Vagina (tissue), 2 donors: ENCODE results near the gene KANSL3. TPM values are rescaled to one million over a fixed set of nuclear protein-coding genes. Genes with fewer than 3 reads are reported as not detected.
"Not testable (repeated sequence)": the region's sequence is repeated elsewhere in the genome, so short reads cannot be mapped to it uniquely, and the experiment has no call there.

Source experiments
- DNase-seq, 2 donors: peaks; one replicate each; pipeline ENCODE4 v3.0.0-alpha.2; 2017; ENCODE audit errors: extremely low spot score in 2 of 2
- H3K27ac ChIP-seq: fragments of 200-600 bp; sonication (generic); one replicate; pipeline ENCODE4 v1.5.1; 2019
- H3K27me3 ChIP-seq: fragments of 200-600 bp; sonication (generic); one replicate; pipeline ENCODE4 v1.5.1; 2019
- H3K36me3 ChIP-seq, 2 donors: fragments of 200-600 bp; sonication (generic); one replicate each; pipeline ENCODE4 v1.5.1; 2017 to 2019
- H3K4me1 ChIP-seq: fragments of 200-600 bp; sonication (generic); one replicate; pipeline ENCODE4 v1.5.1; 2019
- H3K4me3 ChIP-seq, 2 donors: fragments of 200-600 bp; sonication (generic); 1 replicate in 1 of 2; 2 replicates in 1 of 2; pipeline ENCODE4 v1.5.1; 2016 to 2019
- H3K9me3 ChIP-seq: fragments of 200-600 bp; sonication (generic); one replicate; pipeline ENCODE4 v1.5.1; 2019
- CTCF ChIP-seq, 3 experiments: fragments of 450-650 bp in 2 of 3; fragments of 200-600 bp in 1 of 3; sonication (generic) in 1 of 3; IDR thresholded peaks; one replicate each; pipeline ENCODE4 v1.5.1; 2017 to 2019; ENCODE audit warnings: antibody characterized with exemption in 3 of 3, mild to moderate bottlenecking in 2 of 3, moderate library complexity in 2 of 3
- POLR2A ChIP-seq, 2 donors: fragments of 450-650 bp; IDR thresholded peaks; one replicate each; pipeline ENCODE4 v1.6.1; 2017; ENCODE audit warnings: antibody characterized with exemption in 2 of 2, mild to moderate bottlenecking in 2 of 2, moderate library complexity in 2 of 2
- POLR2AphosphoS5 ChIP-seq, 2 donors: sonication (generic); formaldehyde crosslinking; IDR thresholded peaks; one replicate each; pipeline ENCODE4 v1.9.0; 2017; ENCODE audit warnings: antibody characterized with exemption in 2 of 2, mild to moderate bottlenecking in 2 of 2, low read depth in 1 of 2; ENCODE audit not compliant: insufficient read depth in 1 of 2
- intact Hi-C: fragments of 100-400 bp; cut with DNase I; formaldehyde crosslinking; loops from one replicate; pipeline ENCODE4 v1.15.1; 2023
- total RNA-seq: library from RNA; depleted of rRNA; stranded (reverse); fragments of >200 nt; gene quantifications from one replicate; pipeline ENCODE4 v1.2.3, GENCODE V29; 2016

KANSL3 gene
- total RNA-seq, 1 donor from 2014 or later = 41.7 TPM

- Histone ChIP-seq H3K4me1 (peaks cover 13% of the 10 kb centered on the region), H3K9me3 (no peaks in the 10 kb centered on the region), H3K36me3 (no peaks in the 10 kb centered on the region), H3K4me3 (no peak overlapping the region), H3K27ac (no peak overlapping the region), H3K27me3 (no peaks in the 10 kb centered on the region)
- DNase-seq = peak in 1 of 2 donors; percentile 77
- no peak for TF ChIP-seq CTCF (IDR thresholded peaks at IDR 0.05)
- no peak for TF ChIP-seq POLR2A (IDR thresholded peaks at IDR 0.05)
- no peak for TF ChIP-seq POLR2AphosphoS5 (IDR thresholded peaks at IDR 0.05; ENCODE audit: insufficient read depth in 1 of 2, low read depth in 1 of 2)
- intact Hi-C loops = no loop called here
Observed at GRCh38 chr2:96669539-96670215, 31.6 kb upstream of the KANSL3 start.

GRCh38 chr2:96668771-96669170 is 30.7 kb upstream of the KANSL3 start:
- no peaks in the 10 kb centered on the region for H3K9me3 ChIP-seq
- no peak for DNase-seq
- H3K4me3 ChIP-seq = no peak overlapping the region
- intact Hi-C loops = no loop called here
- H3K27ac ChIP-seq = no peak overlapping the region
- no peaks in the 10 kb centered on the region for H3K36me3 ChIP-seq
- H3K4me1 ChIP-seq = peaks cover 16% of the 10 kb centered on the region
- H3K27me3 ChIP-seq = no peaks in the 10 kb centered on the region
- TF ChIP-seq POLR2AphosphoS5 (IDR thresholded peaks at IDR 0.05; ENCODE audit: insufficient read depth in 1 of 2, low read depth in 1 of 2) (no peak), CTCF (IDR thresholded peaks at IDR 0.05) (no peak), POLR2A (IDR thresholded peaks at IDR 0.05) (no peak)

- H3K36me3 ChIP-seq, H3K9me3 ChIP-seq, H3K4me3 ChIP-seq, intact Hi-C loops, H3K27me3 ChIP-seq: not testable (repeated sequence)
- Histone ChIP-seq H3K4me1 (peaks cover 16% of the 10 kb centered on the region), H3K27ac (peak overlapping the region; percentile 81)
- peak in 1 of 2 donors; percentile 88 for DNase-seq
Observed at GRCh38 chr2:96665717-96666116, 27.6 kb upstream of the KANSL3 start.

GRCh38 chr2:96665083-96665569 is 27.0 kb upstream of the KANSL3 start:
- Histone ChIP-seq H3K4me1 (peaks cover 16% of the 10 kb centered on the region), H3K27me3 (no peaks in the 10 kb centered on the region), H3K27ac (peak overlapping the region; percentile 81), H3K4me3 (no peak overlapping the region), H3K9me3 (no peaks in the 10 kb centered on the region), H3K36me3 (no peaks in the 10 kb centered on the region)
- intact Hi-C loops = no loop called here
- TF ChIP-seq CTCF (IDR thresholded peaks at IDR 0.05) = no peak
- TF ChIP-seq POLR2AphosphoS5 (IDR thresholded peaks at IDR 0.05; ENCODE audit: insufficient read depth in 1 of 2, low read depth in 1 of 2) = peak; percentile 9 to 81
- TF ChIP-seq POLR2A (IDR thresholded peaks at IDR 0.05) = no peak
- peak in 1 of 2 donors; percentile 96 for DNase-seq

GRCh38 chr2:96664366-96664925 is 26.3 kb upstream of the KANSL3 start:
- Histone ChIP-seq H3K27ac (peak overlapping the region; percentile 81), H3K4me3 (no peak overlapping the region), H3K36me3 (no peaks in the 10 kb centered on the region), H3K9me3 (no peaks in the 10 kb centered on the region), H3K4me1 (peaks cover 16% of the 10 kb centered on the region), H3K27me3 (no peaks in the 10 kb centered on the region)
- DNase-seq = no peak
- intact Hi-C loops = no loop called here
- TF ChIP-seq POLR2AphosphoS5 (IDR thresholded peaks at IDR 0.05; ENCODE audit: insufficient read depth in 1 of 2, low read depth in 1 of 2) (no peak), CTCF (IDR thresholded peaks at IDR 0.05) (no peak), POLR2A (IDR thresholded peaks at IDR 0.05) (no peak)
